ENCODE measurements around the gene XAF1.
"Not testable (repeated sequence)": the region's sequence is repeated elsewhere in the genome, so short reads cannot be mapped to it uniquely, and the experiment has no call there.

XAF1 gene

GRCh38 chr17:6753546-6753945, 2.3 kb upstream of the XAF1 start:
- DNase-seq (ENCODE audit: low read depth in 2 of 2): no peak

- DNase-seq (ENCODE audit: low read depth in 2 of 2): no peak
These were observed 565 bp upstream of the XAF1 start for GRCh38 chr17:6755281-6755680.

GRCh38 chr17:6756425-6757031, 682 bp downstream of the XAF1 start:
- DNase-seq (ENCODE audit: low read depth in 2 of 2): no peak

- no peak for DNase-seq (ENCODE audit: low read depth in 2 of 2)
These were observed 1.9 kb downstream of the XAF1 start for GRCh38 chr17:6757747-6758146.

GRCh38 chr17:6761779-6762178, 5.9 kb downstream of the XAF1 start:
- DNase-seq (ENCODE audit: low read depth in 2 of 2): no peak

- no peak for DNase-seq (ENCODE audit: low read depth in 2 of 2)
These were observed 12.6 kb downstream of the XAF1 start for GRCh38 chr17:6768447-6768846.

GRCh38 chr17:6772016-6772415, 16.2 kb downstream of the XAF1 start:
- no peak for DNase-seq (ENCODE audit: low read depth in 2 of 2)

GRCh38 chr17:6774906-6775305, 19.1 kb downstream of the XAF1 start:
- DNase-seq (ENCODE audit: low read depth in 2 of 2): not testable (repeated sequence)

GRCh38 chr17:6775871-6776405, 20.1 kb downstream of the XAF1 start, which contains the start of gene FBXO39:
FBXO39 (plus strand) TSS chr17:6776215; CDS start chr17:6779869, 3,654 bp downstream.
- no peak for DNase-seq (ENCODE audit: low read depth in 2 of 2)

- DNase-seq (ENCODE audit: low read depth in 2 of 2): no peak
These were observed 23.6 kb downstream of the XAF1 start for GRCh38 chr17:6779411-6779810.

GRCh38 chr17:6780001-6780400, 24.2 kb downstream of the XAF1 start:
- DNase-seq (ENCODE audit: low read depth in 2 of 2): no peak

- no peak for DNase-seq (ENCODE audit: low read depth in 2 of 2)
These were observed 25.0 kb downstream of the XAF1 start for GRCh38 chr17:6780886-6781285.

GRCh38 chr17:6782244-6782643, 26.4 kb downstream of the XAF1 start:
- no peak for DNase-seq (ENCODE audit: low read depth in 2 of 2)

GRCh38 chr17:6786618-6787017, 30.8 kb downstream of the XAF1 start:
- DNase-seq (ENCODE audit: low read depth in 2 of 2): no peak

- DNase-seq (ENCODE audit: low read depth in 2 of 2): no peak
These were observed 31.3 kb downstream of the XAF1 start for GRCh38 chr17:6787081-6787693.

GRCh38 chr17:6789146-6789545, 33.3 kb downstream of the XAF1 start:
- no peak for DNase-seq (ENCODE audit: low read depth in 2 of 2)

- no peak for DNase-seq (ENCODE audit: low read depth in 2 of 2)
These were observed 38.1 kb downstream of the XAF1 start for GRCh38 chr17:6793748-6794493.

GRCh38 chr17:6796017-6796886, 40.4 kb downstream of the XAF1 start:
- no peak for DNase-seq (ENCODE audit: low read depth in 2 of 2)

- DNase-seq (ENCODE audit: low read depth in 2 of 2): no peak
These were observed 41.1 kb downstream of the XAF1 start for GRCh38 chr17:6796887-6797490.

- no peak for DNase-seq (ENCODE audit: low read depth in 2 of 2)
These were observed 42.0 kb downstream of the XAF1 start for GRCh38 chr17:6797718-6798351.

- no peak for DNase-seq (ENCODE audit: low read depth in 2 of 2)
These were observed 43.9 kb downstream of the XAF1 start for GRCh38 chr17:6799738-6800137.

Data from stimulated activated CD8-positive, alpha-beta memory T cell treated with anti-CD3 and anti-CD28 coated beads, Interleukin-2, amount 100 ng/mL, for 48 hours (primary cell).